ENCODE measurements around the gene TMEM220. TPM values are rescaled to one million over a fixed set of nuclear protein-coding genes. Genes with fewer than 3 reads are reported as not detected.

The TMEM220 gene
- total and polyA plus RNA-seq, 2 of the 4 experiments (the other 2 are of a cell fraction) = 1.1 to 1.9 TPM

DNA sequence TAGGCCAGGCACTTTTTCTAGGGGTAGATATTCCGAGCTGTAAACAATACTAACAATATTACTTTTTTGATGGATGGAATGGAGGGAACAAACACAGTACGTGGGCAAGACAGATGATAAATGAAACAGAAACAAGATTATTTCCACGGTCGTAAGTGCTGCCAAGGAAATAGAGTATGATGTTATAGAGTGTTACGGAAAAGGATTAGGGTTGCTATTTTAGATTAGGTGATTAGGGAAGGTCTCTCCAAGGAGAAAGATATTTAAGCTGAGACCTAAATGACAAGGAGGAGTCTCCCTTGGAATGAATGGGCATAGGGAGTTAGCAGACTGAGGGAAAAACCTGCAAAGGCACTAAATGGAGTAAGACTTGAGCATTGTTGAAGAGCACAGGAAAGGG lies 24.1 kb downstream of the TMEM220 start:
- H3K4me1 ChIP-seq (ENCODE audit: control insufficient read depth, insufficient read depth, low read length) = peaks cover 2% of the 10 kb centered on the region
- no peak overlapping the region for H3K27ac ChIP-seq (ENCODE audit: insufficient read depth, low read length)
- intact Hi-C loops (cut with micrococcal nuclease) = no loop called here
- no peak overlapping the region for H3K23ac ChIP-seq (ENCODE audit: low read depth, low read length)
- CTCF ChIA-PET = no interaction called here
- no peak overlapping the region for H3K56ac ChIP-seq (ENCODE audit: extremely low read depth, insufficient read depth, low read length)
- no peak overlapping the region for H2BK5ac ChIP-seq (ENCODE audit: low read depth, low read length, poor library complexity, severe bottlenecking)
- peaks cover 25% of the 10 kb centered on the region for H3K36me3 ChIP-seq (ENCODE audit: control insufficient read depth, insufficient read depth, low read length)
- dilution Hi-C loops (cut with HindIII; ENCODE audit: low sequenced_read_pairs, unreplicated experiment) = no loop called here
- H4K91ac ChIP-seq (ENCODE audit: insufficient read depth, low read depth, low read length) = no peak overlapping the region
- H3K9me3 ChIP-seq (ENCODE audit: control insufficient read depth, insufficient read depth, low read length) = no peaks in the 10 kb centered on the region
- H2AK9ac ChIP-seq (replicated peaks; ENCODE audit: low read depth, low read length, poor library complexity) = no peak overlapping the region
- DNase-seq (no peak), ATAC-seq (ENCODE audit: low read depth) (no peak)
- no peak overlapping the region for H2BK120ac ChIP-seq (ENCODE audit: low read depth, low read length)
- no peak overlapping the region for H3K18ac ChIP-seq (ENCODE audit: low read depth, low read length)
- H4K20me1 ChIP-seq (ENCODE audit: insufficient read depth, low read length) = no peaks in the 10 kb centered on the region
- H3K14ac ChIP-seq (replicated peaks; ENCODE audit: low read depth, low read length) = no peak overlapping the region
- POLR2A ChIA-PET (ENCODE audit: unreplicated experiment) = no interaction called here
- H3K79me1 ChIP-seq (ENCODE audit: low read depth in 1 of 2, low read length in 2 of 2) = peaks cover 8 to 21% of the 10 kb centered on the region in 2 experiments; a peak in 3 of 4 replicates
- H3K9me1 ChIP-seq (ENCODE audit: insufficient read depth, low read length) = peaks cover 7% of the 10 kb centered on the region; the same call in 1 of the 2 replicates
- no peak overlapping the region for H3K9ac ChIP-seq (ENCODE audit: low read depth, low read length)
- in situ Hi-C loops (cut with MboI; ENCODE audit: low sequenced_read_pairs) = no loop called here
- no peak overlapping the region for H2AFZ ChIP-seq (replicated peaks; ENCODE audit: low read length, poor library complexity)
- H4K5ac ChIP-seq (ENCODE audit: low read depth, low read length) = no peak overlapping the region
- TF ChIP-seq MXI1 (IDR thresholded peaks at IDR 0.05; ENCODE audit: borderline replicate concordance, low read depth, low read length) = no peak
- TF ChIP-seq CHD1 (IDR thresholded peaks at IDR 0.05; ENCODE audit: low read depth, low read length) = no peak
- no peak overlapping the region for H2BK15ac ChIP-seq (ENCODE audit: low read depth, low read length)
- no peak overlapping the region for H2AK5ac ChIP-seq (ENCODE audit: low read depth, low read length)
- H3K4me3 ChIP-seq (ENCODE audit: insufficient read depth, low read depth, low read length) = no peak overlapping the region
- no peak overlapping the region for H2BK20ac ChIP-seq (ENCODE audit: low read depth, low read length)
- no peaks in the 10 kb centered on the region for H3K27me3 ChIP-seq (ENCODE audit: control insufficient read depth, insufficient read depth, low read length)
- H3K4me2 ChIP-seq (ENCODE audit: low read depth, low read length) = no peak overlapping the region
- WGBS, 2 experiments (ENCODE audit: extremely low coverage in 2 of 2, insufficient read length in 1 of 2) = 100% methylated on average over 1 to 2 of the region's 5 CpGs
- no peak overlapping the region for H3K4ac ChIP-seq (ENCODE audit: low read depth, low read length)
- H4K8ac ChIP-seq (ENCODE audit: low read depth in 2 of 2, low read length in 2 of 2) = no peak overlapping the region
- no TSS peak for BruUV-seq (replicated peaks)

All from IMR-90 (cell line).